Measurements from ENCODE around the gene SLC16A4. TPM values are rescaled to one million over a fixed set of nuclear protein-coding genes. Genes with fewer than 3 reads are reported as not detected.
A peak's percentile ranks its signal among the peaks of the same experiment; 100 is the strongest.

Gene SLC16A4
- total RNA-seq, 3 donors from 2014 or later: 0.96 to 31.5 (median 14.4) TPM

- H3K9me3 ChIP-seq: no peaks in the 10 kb centered on the region
- intact Hi-C loops (cut with DNase I; ENCODE audit: low total_unique reads): no loop called here
- no peak for DNase-seq (ENCODE audit: low spot score in 2 of 2)
- H3K27ac ChIP-seq: peak overlapping the region in 1 of 2 donors; percentile 36
- TF ChIP-seq CTCF (IDR thresholded peaks at IDR 0.05): no peak
- no peak for TF ChIP-seq POLR2A (IDR thresholded peaks at IDR 0.05)
- TF ChIP-seq POLR2AphosphoS5 (IDR thresholded peaks at IDR 0.05): no peak
- H3K27me3 ChIP-seq: no peaks in the 10 kb centered on the region
- no peak overlapping the region for H3K4me3 ChIP-seq
- H3K4me1 ChIP-seq: peaks cover 0 to 11% of the 10 kb centered on the region in 2 donors
- H3K36me3 ChIP-seq: no peaks in the 10 kb centered on the region
Measured at GRCh38 chr1:110336300-110337039, 54.4 kb downstream of the SLC16A4 start.

GRCh38 chr1:110335265-110335664, 55.6 kb downstream of the SLC16A4 start:
- H3K27me3 ChIP-seq: no peaks in the 10 kb centered on the region
- no peaks in the 10 kb centered on the region for H3K36me3 ChIP-seq
- H3K4me3 ChIP-seq: no peak overlapping the region
- H3K4me1 ChIP-seq: peaks cover 0 to under 1% of the 10 kb centered on the region in 2 donors
- intact Hi-C loops (cut with DNase I; ENCODE audit: low total_unique reads): no loop called here
- H3K27ac ChIP-seq: no peak overlapping the region
- no peak for DNase-seq (ENCODE audit: low spot score in 2 of 2)
- H3K9me3 ChIP-seq: no peaks in the 10 kb centered on the region
- TF ChIP-seq CTCF (IDR thresholded peaks at IDR 0.05) (no peak), POLR2A (IDR thresholded peaks at IDR 0.05) (no peak), POLR2AphosphoS5 (IDR thresholded peaks at IDR 0.05) (no peak)

GRCh38 chr1:110328700-110329099, 62.1 kb downstream of the SLC16A4 start:
- Histone ChIP-seq H3K9me3 (no peaks in the 10 kb centered on the region), H3K4me3 (no peak overlapping the region), H3K4me1 (no peaks in the 10 kb centered on the region), H3K27ac (no peak overlapping the region), H3K27me3 (no peaks in the 10 kb centered on the region), H3K36me3 (no peaks in the 10 kb centered on the region)
- TF ChIP-seq POLR2A (IDR thresholded peaks at IDR 0.05) (no peak), CTCF (IDR thresholded peaks at IDR 0.05) (no peak), POLR2AphosphoS5 (IDR thresholded peaks at IDR 0.05) (no peak)
- DNase-seq (ENCODE audit: low spot score in 2 of 2): no peak
- intact Hi-C loops (cut with DNase I; ENCODE audit: low total_unique reads): no loop called here

GRCh38 chr1:110328274-110328673, 62.6 kb downstream of the SLC16A4 start:
- Histone ChIP-seq H3K9me3 (no peaks in the 10 kb centered on the region), H3K27ac (no peak overlapping the region), H3K36me3 (no peaks in the 10 kb centered on the region), H3K4me1 (no peaks in the 10 kb centered on the region), H3K4me3 (no peak overlapping the region), H3K27me3 (no peaks in the 10 kb centered on the region)
- TF ChIP-seq POLR2AphosphoS5 (IDR thresholded peaks at IDR 0.05) (no peak), POLR2A (IDR thresholded peaks at IDR 0.05) (no peak), CTCF (IDR thresholded peaks at IDR 0.05) (no peak)
- intact Hi-C loops (cut with DNase I; ENCODE audit: low total_unique reads): no loop called here
- no peak for DNase-seq (ENCODE audit: low spot score in 2 of 2)

- no peaks in the 10 kb centered on the region for H3K27me3 ChIP-seq
- no peak overlapping the region for H3K27ac ChIP-seq
- TF ChIP-seq POLR2AphosphoS5 (IDR thresholded peaks at IDR 0.05): no peak
- no peak for TF ChIP-seq POLR2A (IDR thresholded peaks at IDR 0.05)
- H3K4me3 ChIP-seq: no peak overlapping the region
- H3K9me3 ChIP-seq: no peaks in the 10 kb centered on the region
- H3K4me1 ChIP-seq: no peaks in the 10 kb centered on the region
- no peaks in the 10 kb centered on the region for H3K36me3 ChIP-seq
- DNase-seq (ENCODE audit: low spot score in 2 of 2): no peak
- intact Hi-C loops (cut with DNase I; ENCODE audit: low total_unique reads): no loop called here
Measured at GRCh38 chr1:110326826-110327225, 64.0 kb downstream of the SLC16A4 start.
